HG03280 (cell line): Measurements from ENCODE around the gene MYO6.

ENCODE experiments used
- ATAC-seq: cut with Tn5 transposase; IDR thresholded peaks from one replicate; pipeline ENCODE4 v1.9.1; 2021; ENCODE audit warnings: mild to moderate bottlenecking, moderate library complexity; ENCODE audit not compliant: unreplicated experiment

Gene MYO6

DNA sequence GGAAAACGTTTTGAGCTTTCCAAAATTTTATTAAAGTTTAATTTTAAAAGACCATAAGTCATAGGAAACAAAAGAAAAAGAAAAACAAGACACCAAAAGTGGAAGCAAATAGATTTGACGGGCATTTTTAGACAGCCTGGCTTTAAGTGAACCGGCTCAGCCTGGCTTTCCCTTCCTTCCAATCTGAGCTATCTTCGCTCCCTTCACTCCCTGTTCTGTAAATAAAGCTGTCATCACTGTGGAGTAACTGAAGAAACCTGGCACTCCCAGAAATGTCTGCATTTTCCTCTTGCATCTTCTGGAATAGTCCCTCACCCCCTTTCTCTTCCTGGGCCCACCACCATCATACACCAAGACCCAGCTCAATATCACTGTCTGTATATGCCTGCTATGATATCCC is 191.5 kb downstream of the MYO6 start:
- ATAC-seq, result no peak

DNA sequence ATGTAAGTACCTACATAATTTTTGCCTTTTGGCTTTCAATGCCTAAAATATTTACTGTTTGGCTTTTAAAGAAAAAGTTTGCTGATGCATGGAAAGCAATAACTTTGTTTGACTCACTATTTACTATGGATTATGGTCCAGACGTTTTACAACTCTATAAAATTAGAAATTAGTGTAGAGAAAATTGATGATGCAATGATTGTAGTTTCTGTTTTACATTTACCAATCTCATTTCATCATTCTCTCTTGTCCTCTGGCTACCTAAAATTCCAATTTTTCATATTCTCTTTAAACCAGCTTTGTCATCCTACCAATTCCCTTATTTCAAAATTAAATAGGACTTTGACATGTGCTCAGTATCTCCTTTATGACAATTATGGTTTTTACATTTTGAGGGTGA is 192.5 kb downstream of the MYO6 start:
- no peak for ATAC-seq

GRCh38 chr6:75943381-75943780 is 194.3 kb downstream of the MYO6 start:
- ATAC-seq, result no peak

DNA sequence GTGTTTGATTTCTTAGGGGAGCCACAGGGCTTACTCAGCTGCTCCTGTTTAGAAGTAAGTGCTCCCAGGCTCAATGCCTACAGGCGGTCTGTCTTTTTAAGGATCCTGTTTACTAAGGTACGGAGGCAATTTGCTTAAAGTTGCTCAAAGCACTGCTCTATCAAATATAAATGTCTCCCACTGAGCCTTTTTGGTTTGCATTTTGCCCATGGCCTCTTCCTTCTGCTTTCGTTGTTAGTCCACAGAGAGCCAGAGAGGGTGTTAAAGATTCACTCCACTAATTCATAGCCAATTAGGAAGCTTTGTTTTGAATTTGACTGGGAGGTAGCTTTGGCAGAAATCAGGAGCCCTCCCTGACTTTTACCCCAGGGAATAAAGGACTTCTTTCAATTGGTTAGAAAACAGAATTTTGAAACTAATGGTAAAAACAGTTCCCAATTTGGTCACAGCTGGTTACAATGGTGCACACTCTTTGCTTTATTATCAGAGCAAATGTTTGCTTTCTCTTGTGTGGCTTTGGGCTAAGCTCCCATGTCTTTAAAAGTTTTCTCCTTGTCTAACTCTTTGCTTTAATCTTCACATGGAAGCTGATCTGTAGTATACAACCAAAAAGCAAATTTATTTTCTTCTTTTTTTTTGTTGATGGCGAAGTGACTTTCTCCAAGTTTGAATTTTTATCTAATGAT is 197.2 kb downstream of the MYO6 start:
- ATAC-seq, result no peak

GRCh38 chr6:75947935-75948334 is 198.9 kb downstream of the MYO6 start:
- ATAC-seq, result no peak

DNA sequence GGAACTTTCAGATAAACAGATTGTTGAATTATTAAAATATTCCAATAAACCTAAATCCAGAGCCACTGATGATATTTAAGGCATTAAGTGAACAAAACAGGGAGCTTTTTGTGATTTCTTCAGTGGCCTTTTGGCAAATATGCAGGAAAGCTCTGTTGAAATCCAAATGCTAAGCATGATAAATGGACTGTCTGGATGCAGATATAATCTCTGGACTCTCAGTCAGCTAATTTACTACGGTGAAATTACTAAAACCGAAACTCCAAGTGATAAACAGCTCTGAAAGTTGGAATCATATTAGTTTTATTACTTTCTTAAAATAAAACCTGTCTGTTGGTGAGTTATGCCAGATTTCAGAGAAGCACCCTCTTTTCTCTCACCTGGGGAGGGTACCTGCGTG is 203.1 kb downstream of the MYO6 start:
- ATAC-seq, result no peak

DNA sequence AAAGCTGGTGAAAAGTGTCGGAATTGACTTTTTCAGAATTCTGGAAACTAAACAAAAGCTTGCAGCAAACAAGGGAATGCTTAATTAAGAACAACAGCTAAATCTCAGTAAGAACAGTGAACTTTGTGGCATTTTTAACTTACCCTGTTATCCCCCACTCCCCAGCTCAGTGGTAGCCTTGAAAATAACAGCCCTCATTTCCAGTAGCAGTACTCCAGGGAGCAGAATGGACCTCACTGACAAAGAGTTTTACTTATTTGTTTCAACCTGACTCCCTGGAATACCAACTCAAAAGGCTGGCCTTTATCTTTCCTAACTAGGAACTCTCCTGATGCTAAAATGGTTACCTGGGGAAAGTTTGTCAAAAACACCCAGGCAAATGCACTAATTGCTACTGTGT is 214.5 kb downstream of the MYO6 start:
- ATAC-seq, result no peak

DNA sequence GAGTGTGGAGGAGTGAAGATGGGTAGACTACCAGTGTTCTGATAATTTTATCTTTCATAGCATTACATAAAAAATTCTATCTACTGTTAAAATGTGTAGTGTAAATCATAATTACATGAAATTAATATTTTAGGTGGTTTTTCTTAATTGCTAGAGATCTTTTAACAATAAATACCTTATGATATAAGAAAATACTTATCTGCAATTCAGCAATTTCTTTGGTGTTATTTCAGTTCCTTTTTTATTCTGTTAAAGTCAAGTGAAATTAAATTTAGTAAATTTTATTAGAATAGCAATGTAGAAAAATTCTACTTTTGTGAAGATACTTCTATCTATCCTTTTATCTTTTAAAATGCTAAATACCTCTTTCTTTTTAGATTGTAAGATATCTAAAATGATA is 219.1 kb downstream of the MYO6 start:
- no peak for ATAC-seq
